ENCODE data around the gene VWA3B. TPM values are rescaled to one million over a fixed set of nuclear protein-coding genes. Genes with fewer than 3 reads are reported as not detected.
"Not testable (repeated sequence)": the region's sequence is repeated elsewhere in the genome, so short reads cannot be mapped to it uniquely, and the experiment has no call there.

VWA3B gene
- total RNA-seq: not detected in 2 replicates

- intact Hi-C loops (cut with micrococcal nuclease): loop anchor here (10.0 kb wide), 2 partner anchors 92 to 282 kb away; partner anchors contain the start of gene TMEM131
Observed at GRCh38 chr2:98086491-98087446, at the start of gene VWA3B. Gene VWA3B, plus strand, starts transcription at chr2:98087167. Its CDS starts 5,926 bp downstream, at chr2:98093093.

GRCh38 chr2:98037206-98037605 is 49.8 kb upstream of the VWA3B start:
- intact Hi-C loops (cut with micrococcal nuclease): no loop called here

- intact Hi-C loops (cut with micrococcal nuclease): no loop called here
Observed at GRCh38 chr2:98037666-98038336, 49.2 kb upstream of the VWA3B start.

- intact Hi-C loops (cut with micrococcal nuclease): no loop called here
Observed at GRCh38 chr2:98039085-98039756, 47.7 kb upstream of the VWA3B start.

GRCh38 chr2:98040331-98040939 is 46.5 kb upstream of the VWA3B start:
- intact Hi-C loops (cut with micrococcal nuclease): no loop called here

- intact Hi-C loops (cut with micrococcal nuclease): no loop called here
Observed at GRCh38 chr2:98043101-98043500, 43.9 kb upstream of the VWA3B start.

GRCh38 chr2:98044730-98045129 is 42.2 kb upstream of the VWA3B start:
- intact Hi-C loops (cut with micrococcal nuclease): not testable (repeated sequence)

GRCh38 chr2:98050070-98050469 is 36.9 kb upstream of the VWA3B start:
- intact Hi-C loops (cut with micrococcal nuclease): no loop called here

- intact Hi-C loops (cut with micrococcal nuclease): no loop called here
Observed at GRCh38 chr2:98058191-98058975, 28.6 kb upstream of the VWA3B start.

GRCh38 chr2:98060277-98060676 is 26.7 kb upstream of the VWA3B start:
- intact Hi-C loops (cut with micrococcal nuclease): no loop called here

- intact Hi-C loops (cut with micrococcal nuclease): no loop called here
Observed at GRCh38 chr2:98063291-98063854, 23.6 kb upstream of the VWA3B start.

GRCh38 chr2:98065808-98066207 is 21.2 kb upstream of the VWA3B start:
- intact Hi-C loops (cut with micrococcal nuclease): no loop called here

- intact Hi-C loops (cut with micrococcal nuclease): no loop called here
Observed at GRCh38 chr2:98067160-98067559, 19.8 kb upstream of the VWA3B start.

- intact Hi-C loops (cut with micrococcal nuclease): no loop called here
Observed at GRCh38 chr2:98070081-98070480, 16.9 kb upstream of the VWA3B start.

- intact Hi-C loops (cut with micrococcal nuclease): no loop called here
Observed at GRCh38 chr2:98072442-98072841, 14.5 kb upstream of the VWA3B start.

- intact Hi-C loops (cut with micrococcal nuclease): no loop called here
Observed at GRCh38 chr2:98078701-98079100, 8.3 kb upstream of the VWA3B start.

- intact Hi-C loops (cut with micrococcal nuclease): loop anchor here (10.0 kb wide), 2 partner anchors 90 to 280 kb away; partner anchors contain the start of gene TMEM131
Observed at GRCh38 chr2:98084151-98084868, 2.7 kb upstream of the VWA3B start.

GRCh38 chr2:98084869-98085238 is 2.1 kb upstream of the VWA3B start:
- intact Hi-C loops (cut with micrococcal nuclease): loop anchor here (10.0 kb wide), 2 partner anchors 90 to 280 kb away; partner anchors contain the start of gene TMEM131

- intact Hi-C loops (cut with micrococcal nuclease): loop anchor here (10.0 kb wide), 2 partner anchors 91 to 281 kb away; partner anchors contain the start of gene TMEM131
Observed at GRCh38 chr2:98085649-98086048, 1.3 kb upstream of the VWA3B start.

Data from T-helper 2 cell treated with Interferon-gamma antibody and Interleukin-4, amounts not matched to agents 100 ng/mL and 5 ng/mL, for 36 hours (primary cell).